GM12873 (cell line): ENCODE results near the gene LTBP2.

Experiments used
- CTCF ChIP-seq: IDR thresholded peaks from 2 replicates; pipeline ENCODE4 v1.5.1; 2012; ENCODE audit warnings: low read depth, mild to moderate bottlenecking, moderate library complexity, low read length, control low read depth; ENCODE audit not compliant: insufficient read depth; ENCODE audit errors: missing control alignments

The LTBP2 gene

GRCh38 chr14:74585406-74586335 lies 26.4 kb downstream of the LTBP2 start:
- no peak for TF ChIP-seq CTCF

- no peak for TF ChIP-seq CTCF
These were observed 27.1 kb downstream of the LTBP2 start for GRCh38 chr14:74584951-74585350.

GRCh38 chr14:74583689-74584434 lies 28.2 kb downstream of the LTBP2 start:
- no peak for TF ChIP-seq CTCF

GRCh38 chr14:74582910-74583581 lies 29.0 kb downstream of the LTBP2 start:
- no peak for TF ChIP-seq CTCF

- TF ChIP-seq CTCF, result no peak
These were observed 31.8 kb downstream of the LTBP2 start for GRCh38 chr14:74580275-74580672.

- TF ChIP-seq CTCF, result no peak
These were observed 32.4 kb downstream of the LTBP2 start for GRCh38 chr14:74579447-74580274.
